ENCODE results near the gene CLEC19A.

The CLEC19A gene

GRCh38 chr16:19344224-19344801 lies 58.8 kb downstream of the CLEC19A start:
- no peaks in the 10 kb centered on the region for H3K9me3 ChIP-seq (ENCODE audit: insufficient read depth, low read length)
- no peak overlapping the region for H3K4me3 ChIP-seq (ENCODE audit: insufficient read depth, low read length, poor library complexity, severe bottlenecking)
- H3K27me3 ChIP-seq (ENCODE audit: low read length), result no peaks in the 10 kb centered on the region
- no peaks in the 10 kb centered on the region for H4K20me1 ChIP-seq (ENCODE audit: low read depth, low read length)
- no peaks in the 10 kb centered on the region for H3K36me3 ChIP-seq (ENCODE audit: low read length)
- no peaks in the 10 kb centered on the region for H3F3A ChIP-seq (ENCODE audit: insufficient read depth)
- no peak overlapping the region for H2AFZ ChIP-seq (ENCODE audit: low read depth, low read length, severe bottlenecking)
- no peak overlapping the region for H3K4me2 ChIP-seq (ENCODE audit: low read depth, low read length, poor library complexity, severe bottlenecking)
- H3K9ac ChIP-seq (ENCODE audit: low read length), result no peak overlapping the region
- H3K27ac ChIP-seq (ENCODE audit: low read depth, low read length), result no peak overlapping the region
- H3K79me2 ChIP-seq (ENCODE audit: insufficient read depth, low read length), result no peaks in the 10 kb centered on the region
- TF ChIP-seq CTCF (IDR thresholded peaks at IDR 0.05; ENCODE audit: insufficient read depth, low read length, poor library complexity, severe bottlenecking), result no peak
- TF ChIP-seq EZH2phosphoT487 (conservative IDR thresholded peaks at IDR 0.05; ENCODE audit: low read length), result no peak
- no peaks in the 10 kb centered on the region for H3K9me2 ChIP-seq (replicated peaks; ENCODE audit: insufficient read depth, low read length)

GRCh38 chr16:19344980-19345379 lies 59.4 kb downstream of the CLEC19A start:
- Histone ChIP-seq H3K27ac (ENCODE audit: low read depth, low read length) (no peak overlapping the region), H3F3A (ENCODE audit: insufficient read depth) (no peaks in the 10 kb centered on the region), H4K20me1 (ENCODE audit: low read depth, low read length) (no peaks in the 10 kb centered on the region), H2AFZ (ENCODE audit: low read depth, low read length, severe bottlenecking) (no peak overlapping the region), H3K4me2 (ENCODE audit: low read depth, low read length, poor library complexity, severe bottlenecking) (no peak overlapping the region), H3K9me2 (replicated peaks; ENCODE audit: insufficient read depth, low read length) (no peaks in the 10 kb centered on the region), H3K36me3 (ENCODE audit: low read length) (no peaks in the 10 kb centered on the region), H3K4me3 (ENCODE audit: insufficient read depth, low read length, poor library complexity, severe bottlenecking) (no peak overlapping the region), H3K27me3 (ENCODE audit: low read length) (no peaks in the 10 kb centered on the region), H3K9ac (ENCODE audit: low read length) (no peak overlapping the region), H3K9me3 (ENCODE audit: insufficient read depth, low read length) (no peaks in the 10 kb centered on the region), H3K79me2 (ENCODE audit: insufficient read depth, low read length) (no peaks in the 10 kb centered on the region)
- TF ChIP-seq EZH2phosphoT487 (conservative IDR thresholded peaks at IDR 0.05; ENCODE audit: low read length) (no peak), CTCF (IDR thresholded peaks at IDR 0.05; ENCODE audit: insufficient read depth, low read length, poor library complexity, severe bottlenecking) (no peak)

GRCh38 chr16:19346335-19346922 lies 60.9 kb downstream of the CLEC19A start:
- no peaks in the 10 kb centered on the region for H3K27me3 ChIP-seq (ENCODE audit: low read length)
- no peak overlapping the region for H3K4me2 ChIP-seq (ENCODE audit: low read depth, low read length, poor library complexity, severe bottlenecking)
- no peaks in the 10 kb centered on the region for H3K9me2 ChIP-seq (replicated peaks; ENCODE audit: insufficient read depth, low read length)
- TF ChIP-seq EZH2phosphoT487 (conservative IDR thresholded peaks at IDR 0.05; ENCODE audit: low read length), result no peak
- TF ChIP-seq CTCF (IDR thresholded peaks at IDR 0.05; ENCODE audit: insufficient read depth, low read length, poor library complexity, severe bottlenecking), result no peak
- no peak overlapping the region for H3K9ac ChIP-seq (ENCODE audit: low read length)
- no peak overlapping the region for H3K4me3 ChIP-seq (ENCODE audit: insufficient read depth, low read length, poor library complexity, severe bottlenecking)
- H3K36me3 ChIP-seq (ENCODE audit: low read length), result no peaks in the 10 kb centered on the region
- H3K79me2 ChIP-seq (ENCODE audit: insufficient read depth, low read length), result no peaks in the 10 kb centered on the region
- no peaks in the 10 kb centered on the region for H4K20me1 ChIP-seq (ENCODE audit: low read depth, low read length)
- no peaks in the 10 kb centered on the region for H3F3A ChIP-seq (ENCODE audit: insufficient read depth)
- H3K27ac ChIP-seq (ENCODE audit: low read depth, low read length), result no peak overlapping the region
- H2AFZ ChIP-seq (ENCODE audit: low read depth, low read length, severe bottlenecking), result no peak overlapping the region
- no peaks in the 10 kb centered on the region for H3K9me3 ChIP-seq (ENCODE audit: insufficient read depth, low read length)
